Uterus (tissue), 4 donors: ENCODE results near the gene PRR20G. TPM values are rescaled to one million over a fixed set of nuclear protein-coding genes. Genes with fewer than 3 reads are reported as not detected.
"Not testable (repeated sequence)": the region's sequence is repeated elsewhere in the genome, so short reads cannot be mapped to it uniquely, and the experiment has no call there.

Experiments used
- DNase-seq, 2 donors: peaks; one replicate each; pipeline ENCODE4 v3.0.0-alpha.2; 2019 to 2020
- H3K27ac ChIP-seq, 2 donors: fragments of 200-600 bp; sonication (generic); 1 replicate in 1 of 2; 2 replicates in 1 of 2; pipeline ENCODE4 v1.5.1; 2016 to 2018
- H3K27me3 ChIP-seq, 2 donors: fragments of 200-600 bp; sonication (generic); one replicate each; pipeline ENCODE4 v1.5.1; 2018 to 2019; ENCODE audit warnings: control low read depth in 1 of 2
- H3K36me3 ChIP-seq, 2 donors: fragments of 200-600 bp; sonication (generic); one replicate each; pipeline ENCODE4 v1.5.1; 2019; ENCODE audit warnings: control low read depth in 1 of 2
- H3K4me1 ChIP-seq, 2 donors: fragments of 200-600 bp; sonication (generic); one replicate each; pipeline ENCODE4 v1.5.1; 2018 to 2019; ENCODE audit warnings: control low read depth in 1 of 2
- H3K4me3 ChIP-seq, 2 donors: fragments of 200-600 bp; sonication (generic); 1 replicate in 1 of 2; 2 replicates in 1 of 2; pipeline ENCODE4 v1.5.1; 2018 to 2019; ENCODE audit warnings: mild to moderate bottlenecking in 1 of 2
- H3K9me3 ChIP-seq, 2 donors: fragments of 200-600 bp; sonication (generic); one replicate each; pipeline ENCODE4 v1.5.1; 2019; ENCODE audit warnings: control low read depth in 1 of 2
- POLR2A ChIP-seq, 2 donors: fragments of 450-650 bp; IDR thresholded peaks; one replicate each; pipeline ENCODE4 v1.6.1; 2016; ENCODE audit warnings: antibody characterized with exemption in 2 of 2, mild to moderate bottlenecking in 1 of 2, moderate library complexity in 1 of 2
- intact Hi-C: fragments of 100-400 bp; cut with DNase I; formaldehyde crosslinking; loops from one replicate; pipeline ENCODE4 v1.15.1; 2023; ENCODE audit warnings: low total_unique reads
- total RNA-seq, 4 donors: library from RNA; depleted of rRNA in 3 of 4; stranded (reverse); fragments of >200 nt in 3 of 4; gene quantifications; one replicate each; pipeline versions ENCODE4 v1.1.0 to v1.2.4, GENCODE V29; 2014 to 2023
- TF ChIP-seq, protein P1 (sequence below), 4 experiments: fragments of 200-600 bp in 2 of 4; fragments of 450-650 bp in 2 of 4; sonication (generic) in 2 of 4; IDR thresholded peaks; one replicate each; pipeline ENCODE4 v1.5.1; 2016 to 2019; ENCODE audit warnings: antibody characterized with exemption in 4 of 4, mild to moderate bottlenecking in 2 of 4, moderate library complexity in 1 of 4
- donor health status: DM: yes; HTN: yes; CAD: no.

The PRR20G gene
- total RNA-seq, 4 donors from 2014 or later: not detected

GRCh38 chr3:127323581-127323980 is 35.7 kb upstream of the PRR20G start:
- peaks cover 0 to 3% of the 10 kb centered on the region in 2 donors for H3K27me3 ChIP-seq
- no peaks in the 10 kb centered on the region for H3K9me3 ChIP-seq
- no peaks in the 10 kb centered on the region for H3K4me1 ChIP-seq
- H3K36me3 ChIP-seq: no peaks in the 10 kb centered on the region
- no peak overlapping the region for H3K27ac ChIP-seq
- no peak overlapping the region for H3K4me3 ChIP-seq
- TF ChIP-seq, protein P1, sequence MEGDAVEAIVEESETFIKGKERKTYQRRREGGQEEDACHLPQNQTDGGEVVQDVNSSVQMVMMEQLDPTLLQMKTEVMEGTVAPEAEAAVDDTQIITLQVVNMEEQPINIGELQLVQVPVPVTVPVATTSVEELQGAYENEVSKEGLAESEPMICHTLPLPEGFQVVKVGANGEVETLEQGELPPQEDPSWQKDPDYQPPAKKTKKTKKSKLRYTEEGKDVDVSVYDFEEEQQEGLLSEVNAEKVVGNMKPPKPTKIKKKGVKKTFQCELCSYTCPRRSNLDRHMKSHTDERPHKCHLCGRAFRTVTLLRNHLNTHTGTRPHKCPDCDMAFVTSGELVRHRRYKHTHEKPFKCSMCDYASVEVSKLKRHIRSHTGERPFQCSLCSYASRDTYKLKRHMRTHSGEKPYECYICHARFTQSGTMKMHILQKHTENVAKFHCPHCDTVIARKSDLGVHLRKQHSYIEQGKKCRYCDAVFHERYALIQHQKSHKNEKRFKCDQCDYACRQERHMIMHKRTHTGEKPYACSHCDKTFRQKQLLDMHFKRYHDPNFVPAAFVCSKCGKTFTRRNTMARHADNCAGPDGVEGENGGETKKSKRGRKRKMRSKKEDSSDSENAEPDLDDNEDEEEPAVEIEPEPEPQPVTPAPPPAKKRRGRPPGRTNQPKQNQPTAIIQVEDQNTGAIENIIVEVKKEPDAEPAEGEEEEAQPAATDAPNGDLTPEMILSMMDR (IDR thresholded peaks at IDR 0.05): no peak
- no peak for TF ChIP-seq POLR2A (IDR thresholded peaks at IDR 0.05)
- intact Hi-C loops: no loop called here
- DNase-seq: no peak

DNA sequence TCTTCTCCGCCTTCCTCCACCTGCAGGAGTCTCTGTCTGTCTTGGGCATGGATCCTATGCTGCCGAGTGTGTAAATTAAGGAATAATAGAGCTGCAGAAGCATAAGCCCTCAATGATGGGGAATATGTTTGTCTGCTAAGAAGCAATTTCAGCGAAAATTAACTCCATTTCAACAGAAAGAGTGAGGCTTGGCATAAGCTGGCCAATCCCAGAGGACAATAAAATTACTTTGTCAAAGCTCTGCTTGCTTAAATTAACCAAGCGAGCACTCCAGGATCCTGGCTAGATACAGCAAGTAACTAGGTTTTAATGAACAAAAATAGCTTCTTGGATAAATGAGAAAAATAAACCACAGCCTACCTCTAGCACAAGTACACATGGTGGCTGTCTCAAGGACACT is 33.5 kb upstream of the PRR20G start:
- peaks cover 0 to 3% of the 10 kb centered on the region in 2 donors for H3K27me3 ChIP-seq
- intact Hi-C loops: no loop called here
- no peak for DNase-seq
- H3K9me3 ChIP-seq: no peaks in the 10 kb centered on the region
- TF ChIP-seq POLR2A (IDR thresholded peaks at IDR 0.05): no peak
- TF ChIP-seq, protein P1 (IDR thresholded peaks at IDR 0.05): no peak
- H3K4me1 ChIP-seq: no peaks in the 10 kb centered on the region
- H3K27ac ChIP-seq: no peak overlapping the region
- no peak overlapping the region for H3K4me3 ChIP-seq
- H3K36me3 ChIP-seq: no peaks in the 10 kb centered on the region

GRCh38 chr3:127320529-127321121 is 32.8 kb upstream of the PRR20G start:
- Histone ChIP-seq H3K9me3 (no peaks in the 10 kb centered on the region), H3K36me3 (no peaks in the 10 kb centered on the region), H3K27me3 (peaks cover 0 to 3% of the 10 kb centered on the region in 2 donors), H3K4me3 (no peak overlapping the region), H3K4me1 (no peaks in the 10 kb centered on the region), H3K27ac (no peak overlapping the region)
- intact Hi-C loops: no loop called here
- TF ChIP-seq, protein P1 (IDR thresholded peaks at IDR 0.05): no peak
- no peak for TF ChIP-seq POLR2A (IDR thresholded peaks at IDR 0.05)
- DNase-seq: no peak

- TF ChIP-seq, protein P1 (IDR thresholded peaks at IDR 0.05): no peak
- no peak for TF ChIP-seq POLR2A (IDR thresholded peaks at IDR 0.05)
- Histone ChIP-seq H3K27me3 (peaks cover 0 to 8% of the 10 kb centered on the region in 2 donors), H3K27ac (no peak overlapping the region), H3K9me3 (no peaks in the 10 kb centered on the region), H3K4me3 (no peak overlapping the region), H3K36me3 (no peaks in the 10 kb centered on the region), H3K4me1 (no peaks in the 10 kb centered on the region)
- intact Hi-C loops: no loop called here
- no peak for DNase-seq
These were observed 28.8 kb upstream of the PRR20G start for GRCh38 chr3:127316685-127317084.

- Histone ChIP-seq H3K27me3 (peaks cover 0 to 5% of the 10 kb centered on the region in 2 donors), H3K27ac (no peak overlapping the region), H3K36me3 (no peaks in the 10 kb centered on the region), H3K9me3 (no peaks in the 10 kb centered on the region), H3K4me3 (no peak overlapping the region), H3K4me1 (no peaks in the 10 kb centered on the region)
- no peak for TF ChIP-seq POLR2A (IDR thresholded peaks at IDR 0.05)
- TF ChIP-seq, protein P1 (IDR thresholded peaks at IDR 0.05): no peak
- DNase-seq: no peak
- intact Hi-C loops: no loop called here
These were observed 25.0 kb upstream of the PRR20G start for GRCh38 chr3:127312818-127313217.

DNA sequence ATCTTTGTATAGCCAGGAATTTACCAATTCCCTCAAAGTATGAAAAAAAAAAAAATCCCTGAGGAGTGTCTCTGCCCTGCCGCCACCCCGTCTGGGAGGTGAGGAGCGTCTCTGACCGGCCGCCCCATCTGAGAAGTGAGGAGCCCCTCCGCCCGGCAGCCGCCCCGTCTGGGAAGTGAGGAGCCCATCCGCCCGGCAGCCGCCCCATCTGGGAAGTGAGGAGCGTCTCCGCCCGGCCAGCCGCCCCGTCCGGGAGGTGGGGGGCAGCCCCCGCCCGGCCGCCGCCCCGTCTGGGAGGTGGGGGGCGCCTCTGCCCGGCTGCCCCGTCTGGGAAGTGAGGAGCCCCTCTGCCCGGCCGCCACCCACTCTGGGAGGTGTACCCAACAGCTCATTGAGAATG is 21.0 kb upstream of the PRR20G start:
- H3K9me3 ChIP-seq, H3K4me1 ChIP-seq, H3K27me3 ChIP-seq, H3K27ac ChIP-seq, DNase-seq, H3K4me3 ChIP-seq, intact Hi-C loops, H3K36me3 ChIP-seq: not testable (repeated sequence)
